Measurements from ENCODE around the gene CDK12.
"Not testable (repeated sequence)": the region's sequence is repeated elsewhere in the genome, so short reads cannot be mapped to it uniquely, and the experiment has no call there.

The CDK12 gene

GRCh38 chr17:39450847-39451581, 10.3 kb upstream of the CDK12 start, which contains the start of gene MED1:
Gene MED1 (minus strand): TSS chr17:39451263. CDS start chr17:39451062, 201 bp downstream.
- in situ Hi-C loops (cut with HindIII; ENCODE audit: low sequenced_read_pairs): no loop called here
- H3K4me3 ChIP-seq (ENCODE audit: low read depth, low read length): peak within 1 kb of the TSS; percentile 98
- DNase-seq (ENCODE audit: low read depth): peak; percentile 97
- no peak for TF ChIP-seq CTCF (IDR thresholded peaks at IDR 0.05; ENCODE audit: low read depth, low read length, missing control alignments)

GRCh38 chr17:39455919-39456318, 5.4 kb upstream of the CDK12 start:
- in situ Hi-C loops (cut with HindIII; ENCODE audit: low sequenced_read_pairs): no loop called here
- no peak for TF ChIP-seq CTCF (IDR thresholded peaks at IDR 0.05; ENCODE audit: low read depth, low read length, missing control alignments)
- no peak for DNase-seq (ENCODE audit: low read depth)
- no peak overlapping the region for H3K4me3 ChIP-seq (ENCODE audit: low read depth, low read length)

- no peak for DNase-seq (ENCODE audit: low read depth)
- TF ChIP-seq CTCF (IDR thresholded peaks at IDR 0.05; ENCODE audit: low read depth, low read length, missing control alignments): no peak
- in situ Hi-C loops (cut with HindIII; ENCODE audit: low sequenced_read_pairs): loop anchor here (5.0 kb wide), 2 partner anchors 55 to 75 kb away; no protein-coding TSS in a partner anchor
- H3K4me3 ChIP-seq (ENCODE audit: low read depth, low read length): peak overlapping the region; percentile 98
Observed at GRCh38 chr17:39461926-39462569, 762 bp downstream of the CDK12 start.

- TF ChIP-seq CTCF (IDR thresholded peaks at IDR 0.05; ENCODE audit: low read depth, low read length, missing control alignments): no peak
- no peak for DNase-seq (ENCODE audit: low read depth)
- in situ Hi-C loops (cut with HindIII; ENCODE audit: low sequenced_read_pairs): loop anchor here (5.0 kb wide), 2 partner anchors 56 to 74 kb away; no protein-coding TSS in a partner anchor
- H3K4me3 ChIP-seq (ENCODE audit: low read depth, low read length): peak overlapping the region; percentile 98
Observed at GRCh38 chr17:39462631-39463375, 1.5 kb downstream of the CDK12 start.

- in situ Hi-C loops (cut with HindIII; ENCODE audit: low sequenced_read_pairs): loop anchor here (5.0 kb wide), 2 partner anchors 57 to 73 kb away; no protein-coding TSS in a partner anchor
- not testable (repeated sequence) for DNase-seq (ENCODE audit: low read depth)
- peak overlapping the region; percentile 98 for H3K4me3 ChIP-seq (ENCODE audit: low read depth, low read length)
Observed at GRCh38 chr17:39464639-39465181, 3.4 kb downstream of the CDK12 start.

- DNase-seq (ENCODE audit: low read depth); in situ Hi-C loops (cut with HindIII; ENCODE audit: low sequenced_read_pairs); H3K4me3 ChIP-seq (ENCODE audit: low read depth, low read length): not testable (repeated sequence)
Observed at GRCh38 chr17:39468610-39469009, 7.3 kb downstream of the CDK12 start.

GRCh38 chr17:39473310-39473709, 12.0 kb downstream of the CDK12 start:
- DNase-seq (ENCODE audit: low read depth): no peak
- no peak for TF ChIP-seq CTCF (IDR thresholded peaks at IDR 0.05; ENCODE audit: low read depth, low read length, missing control alignments)

GRCh38 chr17:39479631-39480030, 18.3 kb downstream of the CDK12 start:
- H3K4me3 ChIP-seq (ENCODE audit: low read depth, low read length); DNase-seq (ENCODE audit: low read depth); in situ Hi-C loops (cut with HindIII; ENCODE audit: low sequenced_read_pairs): not testable (repeated sequence)

More at GRCh38 chr17:39473310-39473709, 12.0 kb downstream of the CDK12 start:
- H3K4me3 ChIP-seq (ENCODE audit: low read depth, low read length): no peak overlapping the region
- in situ Hi-C loops (cut with HindIII; ENCODE audit: low sequenced_read_pairs): no loop called here

Data from astrocyte of the cerebellum (primary cell).